Measurements from ENCODE around the gene TAAR9.
"Not testable (repeated sequence)": the region's sequence is repeated elsewhere in the genome, so short reads cannot be mapped to it uniquely, and the experiment has no call there.

The TAAR9 gene

DNA sequence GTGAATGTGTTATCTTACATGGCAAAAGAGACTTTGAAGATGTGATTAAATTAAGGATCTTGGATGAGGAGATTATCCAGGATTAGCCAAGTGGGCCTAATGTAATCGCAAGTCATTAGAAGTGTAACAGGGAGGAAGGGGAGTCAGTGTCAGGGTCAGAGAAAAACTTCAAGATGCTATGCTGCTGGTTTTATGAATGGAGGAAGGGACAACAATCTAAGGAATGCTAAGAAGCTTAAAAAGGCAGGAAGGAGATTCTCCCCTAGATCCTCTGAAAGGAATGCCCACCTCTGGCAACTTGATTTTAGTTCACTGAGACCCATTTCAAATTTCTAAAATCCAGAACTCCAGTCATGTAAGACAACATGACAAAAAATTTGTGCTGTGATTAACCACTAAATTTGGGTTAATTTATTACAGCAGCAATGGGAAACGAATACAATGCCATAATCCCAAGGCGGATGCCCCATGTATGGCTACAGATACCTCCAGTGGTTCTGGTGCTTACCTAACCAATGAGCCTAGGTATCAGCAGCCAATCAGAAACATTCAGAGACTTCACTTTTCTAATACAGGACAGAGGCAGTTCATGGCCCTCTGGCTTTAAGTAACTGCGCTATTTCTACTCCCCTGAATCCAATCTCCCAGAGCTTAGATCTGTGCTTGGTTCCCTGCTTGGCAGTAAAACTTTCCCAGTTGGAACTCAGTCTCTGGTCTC, 10.8 kb downstream of the TAAR9 start:
- no peak for DNase-seq (ENCODE audit: low read depth)
- TF ChIP-seq, protein P1, sequence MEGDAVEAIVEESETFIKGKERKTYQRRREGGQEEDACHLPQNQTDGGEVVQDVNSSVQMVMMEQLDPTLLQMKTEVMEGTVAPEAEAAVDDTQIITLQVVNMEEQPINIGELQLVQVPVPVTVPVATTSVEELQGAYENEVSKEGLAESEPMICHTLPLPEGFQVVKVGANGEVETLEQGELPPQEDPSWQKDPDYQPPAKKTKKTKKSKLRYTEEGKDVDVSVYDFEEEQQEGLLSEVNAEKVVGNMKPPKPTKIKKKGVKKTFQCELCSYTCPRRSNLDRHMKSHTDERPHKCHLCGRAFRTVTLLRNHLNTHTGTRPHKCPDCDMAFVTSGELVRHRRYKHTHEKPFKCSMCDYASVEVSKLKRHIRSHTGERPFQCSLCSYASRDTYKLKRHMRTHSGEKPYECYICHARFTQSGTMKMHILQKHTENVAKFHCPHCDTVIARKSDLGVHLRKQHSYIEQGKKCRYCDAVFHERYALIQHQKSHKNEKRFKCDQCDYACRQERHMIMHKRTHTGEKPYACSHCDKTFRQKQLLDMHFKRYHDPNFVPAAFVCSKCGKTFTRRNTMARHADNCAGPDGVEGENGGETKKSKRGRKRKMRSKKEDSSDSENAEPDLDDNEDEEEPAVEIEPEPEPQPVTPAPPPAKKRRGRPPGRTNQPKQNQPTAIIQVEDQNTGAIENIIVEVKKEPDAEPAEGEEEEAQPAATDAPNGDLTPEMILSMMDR (IDR thresholded peaks at IDR 0.05; ENCODE audit: low read depth, low read length, missing control alignments) = no peak
- in situ Hi-C loops (cut with HindIII; ENCODE audit: low sequenced_read_pairs) = loop anchor here (25.0 kb wide), 1 partner anchor 238 kb away; the partner anchor contains the start of gene SLC18B1
- H3K4me3 ChIP-seq (ENCODE audit: low read depth, low read length) = no peak overlapping the region

DNA sequence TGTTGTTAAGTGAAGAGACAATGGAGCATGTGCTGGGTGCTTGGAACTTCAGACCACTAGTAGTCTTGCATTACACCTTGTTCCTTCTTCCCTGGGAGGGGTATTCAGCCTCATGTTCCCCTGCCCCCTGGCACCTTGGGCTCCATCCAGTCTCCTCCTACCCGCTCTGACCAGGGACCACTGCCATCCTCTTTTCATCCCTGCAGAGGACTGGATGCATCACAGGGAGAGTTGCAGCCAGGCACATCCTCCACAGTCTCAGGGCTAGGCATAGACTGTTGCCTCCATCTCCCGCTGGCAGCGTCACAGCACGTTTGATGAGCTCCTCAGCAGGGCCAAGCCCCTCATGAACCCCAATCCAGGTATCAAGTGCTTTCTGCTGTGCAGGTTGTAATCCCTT, 13.1 kb downstream of the TAAR9 start:
- no peak overlapping the region for H3K4me3 ChIP-seq (ENCODE audit: low read depth, low read length)
- in situ Hi-C loops (cut with HindIII; ENCODE audit: low sequenced_read_pairs) = no loop called here
- no peak for DNase-seq (ENCODE audit: low read depth)
- TF ChIP-seq, protein P1 (IDR thresholded peaks at IDR 0.05; ENCODE audit: low read depth, low read length, missing control alignments) = no peak

DNA sequence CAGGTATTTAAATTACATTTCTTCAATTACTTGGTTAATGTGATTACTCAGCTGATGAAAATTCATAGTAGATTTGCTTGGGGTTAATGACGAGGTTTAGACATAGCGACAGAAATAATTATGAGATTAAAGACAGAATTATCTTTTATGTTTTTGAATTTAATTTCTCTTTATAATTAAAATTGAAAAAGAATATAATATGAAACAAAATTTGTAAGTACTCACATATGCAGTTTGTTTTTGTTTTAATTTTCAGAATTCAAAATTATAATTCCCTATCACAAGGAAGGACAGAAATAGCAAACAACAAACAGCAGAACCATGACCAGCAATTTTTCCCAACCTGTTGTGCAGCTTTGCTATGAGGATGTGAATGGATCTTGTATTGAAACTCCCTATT, 14.3 kb downstream of the TAAR9 start, which contains the start of gene TAAR8:
Gene TAAR8 (plus strand): TSS at position 301 of the 400 bp plus-strand sequence. CDS start 21 bp downstream, at position 322.
- no peak for DNase-seq (ENCODE audit: low read depth)
- no peak within 1 kb of the TSS for H3K4me3 ChIP-seq (ENCODE audit: low read depth, low read length)
- TF ChIP-seq, protein P1 (IDR thresholded peaks at IDR 0.05; ENCODE audit: low read depth, low read length, missing control alignments) = no peak
- in situ Hi-C loops (cut with HindIII; ENCODE audit: low sequenced_read_pairs) = no loop called here

DNA sequence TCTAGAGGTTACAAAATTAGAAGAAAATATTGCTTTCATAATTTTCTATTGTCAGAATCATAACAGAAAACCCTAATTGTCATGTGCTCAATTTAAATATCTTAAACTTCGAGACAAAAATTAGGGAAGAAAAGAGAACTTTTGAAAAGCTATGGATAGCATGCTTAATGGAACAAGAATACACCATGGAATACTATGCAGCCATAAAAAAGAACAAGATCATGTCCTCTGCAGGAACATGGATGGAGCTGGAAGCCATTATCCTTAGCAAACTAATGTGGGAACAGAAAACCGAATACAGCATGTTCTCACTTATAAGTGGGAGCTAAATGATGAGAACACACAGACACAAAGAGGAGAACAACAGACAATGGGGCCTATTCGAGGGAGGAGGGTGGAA, 22.0 kb downstream of the TAAR9 start:
- in situ Hi-C loops (cut with HindIII; ENCODE audit: low sequenced_read_pairs); H3K4me3 ChIP-seq (ENCODE audit: low read depth, low read length); DNase-seq (ENCODE audit: low read depth): not testable (repeated sequence)

DNA sequence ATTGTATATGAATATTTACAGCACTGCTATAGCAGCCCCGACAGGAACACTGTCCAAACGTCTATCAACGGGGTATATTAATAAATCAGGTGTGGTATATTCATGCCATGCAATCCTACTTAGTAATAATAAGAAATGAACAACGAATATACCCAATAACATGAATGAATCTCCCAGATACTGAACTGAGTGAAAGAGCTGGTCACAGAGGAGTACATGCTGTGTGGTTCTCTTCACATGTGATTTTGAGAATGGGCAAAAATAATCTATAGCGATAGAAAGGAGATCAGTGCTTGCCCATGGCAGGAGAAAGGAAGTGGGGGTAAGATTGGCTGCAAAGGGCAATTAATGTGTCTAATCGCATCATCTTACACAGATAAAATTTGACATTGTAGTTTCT, 28.3 kb downstream of the TAAR9 start:
- TF ChIP-seq, protein P1 (IDR thresholded peaks at IDR 0.05; ENCODE audit: low read depth, low read length, missing control alignments) = no peak
- DNase-seq (ENCODE audit: low read depth) = no peak
- H3K4me3 ChIP-seq (ENCODE audit: low read depth, low read length) = no peak overlapping the region
- in situ Hi-C loops (cut with HindIII; ENCODE audit: low sequenced_read_pairs) = no loop called here

DNA sequence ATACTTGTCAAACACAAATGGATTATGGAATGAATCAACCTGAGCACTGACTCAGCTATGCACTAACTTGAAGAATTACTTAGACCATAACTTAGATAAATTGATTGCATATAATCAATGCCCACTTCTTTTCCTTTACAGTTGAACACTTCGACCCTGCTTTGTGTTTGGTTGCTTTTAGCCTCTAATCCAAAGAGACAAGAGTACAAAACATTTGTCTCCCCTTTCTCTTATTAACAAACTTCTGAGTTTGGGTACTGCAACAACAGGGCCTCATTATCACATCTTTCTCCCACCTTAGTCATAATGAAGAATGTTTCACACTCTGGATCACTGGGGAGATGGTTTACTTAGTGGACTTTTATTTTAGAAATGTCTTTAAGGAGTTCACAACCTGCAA, 29.5 kb downstream of the TAAR9 start:
- DNase-seq (ENCODE audit: low read depth) = no peak
- TF ChIP-seq, protein P1 (IDR thresholded peaks at IDR 0.05; ENCODE audit: low read depth, low read length, missing control alignments) = no peak
- in situ Hi-C loops (cut with HindIII; ENCODE audit: low sequenced_read_pairs) = no loop called here
- no peak overlapping the region for H3K4me3 ChIP-seq (ENCODE audit: low read depth, low read length)

DNA sequence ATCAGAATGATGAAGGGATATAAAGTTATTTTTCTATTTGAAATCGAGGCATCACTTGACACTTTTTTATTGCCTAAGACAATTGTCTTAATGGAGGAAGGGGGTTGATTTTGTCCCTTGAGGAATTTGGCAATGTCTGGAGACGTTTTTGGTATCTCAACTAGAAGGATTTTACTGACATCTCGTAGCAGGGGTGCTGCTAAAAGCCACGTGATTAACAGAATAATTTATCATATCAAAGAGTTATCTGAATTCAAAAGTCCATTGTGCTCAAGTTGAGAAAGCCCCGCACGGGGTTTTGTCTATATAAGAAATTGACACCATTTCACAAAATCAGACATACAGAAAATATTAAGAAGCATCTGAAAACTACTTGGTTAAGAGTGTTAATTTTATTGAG, 30.5 kb downstream of the TAAR9 start:
- no peak for DNase-seq (ENCODE audit: low read depth)
- TF ChIP-seq, protein P1 (IDR thresholded peaks at IDR 0.05; ENCODE audit: low read depth, low read length, missing control alignments) = no peak
- no peak overlapping the region for H3K4me3 ChIP-seq (ENCODE audit: low read depth, low read length)
- in situ Hi-C loops (cut with HindIII; ENCODE audit: low sequenced_read_pairs) = no loop called here

Measured in astrocyte of the cerebellum (primary cell).